Epithelial cell of esophagus (primary cell): ENCODE results near the gene API5.
A peak's percentile ranks its signal among the peaks of the same experiment; 100 is the strongest.
"Not testable (repeated sequence)": the region's sequence is repeated elsewhere in the genome, so short reads cannot be mapped to it uniquely, and the experiment has no call there.

Experiments used
- DNase-seq: peaks from one replicate; pipeline ENCODE4 v3.0.0; 2010; ENCODE audit warnings: low read depth
- H3K4me3 ChIP-seq: 2 replicates; pipeline ENCODE4 v1.5.1; 2011; ENCODE audit warnings: mild to moderate bottlenecking, low read length, control low read depth
- TF ChIP-seq, protein P1 (sequence below): IDR thresholded peaks from 2 replicates; pipeline ENCODE4 v1.5.1; 2011; ENCODE audit warnings: low read depth, mild to moderate bottlenecking, low read length, control low read depth, inconsistent platforms; ENCODE audit not compliant: insufficient read depth; ENCODE audit errors: missing control alignments

The API5 gene

GRCh38 chr11:43328482-43328881 lies 16.7 kb downstream of the API5 start:
- H3K4me3 ChIP-seq, result no peak overlapping the region
- no peak for DNase-seq
- TF ChIP-seq, protein P1, sequence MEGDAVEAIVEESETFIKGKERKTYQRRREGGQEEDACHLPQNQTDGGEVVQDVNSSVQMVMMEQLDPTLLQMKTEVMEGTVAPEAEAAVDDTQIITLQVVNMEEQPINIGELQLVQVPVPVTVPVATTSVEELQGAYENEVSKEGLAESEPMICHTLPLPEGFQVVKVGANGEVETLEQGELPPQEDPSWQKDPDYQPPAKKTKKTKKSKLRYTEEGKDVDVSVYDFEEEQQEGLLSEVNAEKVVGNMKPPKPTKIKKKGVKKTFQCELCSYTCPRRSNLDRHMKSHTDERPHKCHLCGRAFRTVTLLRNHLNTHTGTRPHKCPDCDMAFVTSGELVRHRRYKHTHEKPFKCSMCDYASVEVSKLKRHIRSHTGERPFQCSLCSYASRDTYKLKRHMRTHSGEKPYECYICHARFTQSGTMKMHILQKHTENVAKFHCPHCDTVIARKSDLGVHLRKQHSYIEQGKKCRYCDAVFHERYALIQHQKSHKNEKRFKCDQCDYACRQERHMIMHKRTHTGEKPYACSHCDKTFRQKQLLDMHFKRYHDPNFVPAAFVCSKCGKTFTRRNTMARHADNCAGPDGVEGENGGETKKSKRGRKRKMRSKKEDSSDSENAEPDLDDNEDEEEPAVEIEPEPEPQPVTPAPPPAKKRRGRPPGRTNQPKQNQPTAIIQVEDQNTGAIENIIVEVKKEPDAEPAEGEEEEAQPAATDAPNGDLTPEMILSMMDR, result no peak

GRCh38 chr11:43341159-43341558 lies 29.4 kb downstream of the API5 start:
- TF ChIP-seq, protein P1, result no peak
- DNase-seq, result no peak
- H3K4me3 ChIP-seq, result no peak overlapping the region

DNA sequence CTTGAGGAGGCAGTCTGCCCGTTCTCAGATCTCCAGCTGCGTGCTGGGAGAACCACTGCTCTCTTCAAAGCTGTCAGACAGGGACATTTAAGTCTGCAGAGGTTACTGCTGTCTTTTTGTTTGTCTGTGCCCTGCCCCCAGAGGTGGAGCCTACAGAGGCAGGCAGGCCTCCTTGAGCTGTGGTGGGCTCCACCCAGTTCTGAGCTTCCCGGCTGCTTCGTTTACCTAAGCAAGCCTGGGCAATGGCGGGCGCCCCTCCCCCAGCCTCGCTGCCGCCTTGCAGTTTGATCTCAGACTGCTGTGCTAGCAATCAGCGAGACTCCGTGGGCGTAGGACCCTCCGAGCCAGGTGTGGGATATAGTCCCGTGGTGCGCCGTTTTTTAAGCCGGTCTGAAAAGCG lies 39.6 kb downstream of the API5 start:
- not testable (repeated sequence) for H3K4me3 ChIP-seq, DNase-seq

DNA sequence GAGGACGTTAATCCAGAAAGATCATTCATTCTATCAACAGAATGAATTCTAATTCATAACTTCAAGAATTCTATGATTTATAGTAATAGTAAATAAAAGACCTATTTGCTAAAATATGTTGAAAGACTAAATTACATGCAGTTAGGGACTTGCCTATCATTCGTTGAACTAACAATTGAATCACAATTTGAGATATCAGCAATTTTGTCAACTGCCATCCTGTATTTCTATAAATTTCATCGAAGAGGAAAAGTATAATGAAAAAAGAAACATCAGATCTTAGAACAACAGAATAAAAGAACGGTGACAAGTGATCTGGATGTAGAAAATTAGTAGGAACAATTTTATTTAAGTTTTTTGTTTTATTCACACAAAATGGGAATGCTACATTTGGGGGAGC lies 42.5 kb downstream of the API5 start:
- DNase-seq, result no peak
- TF ChIP-seq, protein P1, result no peak
- H3K4me3 ChIP-seq, result no peak overlapping the region

GRCh38 chr11:43356336-43356735 lies 44.5 kb downstream of the API5 start:
- TF ChIP-seq, protein P1, result no peak
- no peak for DNase-seq
- H3K4me3 ChIP-seq, result no peak overlapping the region

DNA sequence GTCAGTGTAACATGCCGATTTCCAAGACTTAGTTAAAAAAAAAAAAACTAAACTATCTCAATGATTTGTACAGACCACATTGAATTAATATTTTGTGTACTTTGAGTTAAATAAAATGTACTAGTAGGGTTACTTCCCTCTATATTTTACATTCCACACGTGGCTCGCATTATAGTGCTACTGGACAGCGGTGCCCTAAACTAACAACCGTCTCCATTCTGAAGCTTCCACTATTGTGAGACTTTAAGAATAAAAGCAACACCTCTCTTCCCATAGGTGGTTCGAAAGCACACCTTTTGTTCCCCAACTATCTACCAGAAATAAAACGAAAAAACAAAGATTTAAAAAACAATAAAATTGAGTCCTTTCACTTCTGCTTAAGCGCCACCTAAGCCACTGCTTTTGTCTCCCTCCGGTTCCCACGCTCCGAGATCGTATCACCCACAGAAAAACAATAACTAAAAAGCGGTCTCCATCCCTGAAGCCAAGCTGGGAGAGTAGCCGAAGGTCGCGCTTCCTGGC lies 46.5 kb downstream of the API5 start:
- no peak for DNase-seq

GRCh38 chr11:43358801-43359421 lies 47.1 kb downstream of the API5 start, which contains the start of gene TTC17:
Gene TTC17, plus strand, starts transcription at chr11:43358920. Its CDS starts 35 bp downstream, at chr11:43358955.
- TF ChIP-seq, protein P1, result no peak
- H3K4me3 ChIP-seq, result peak within 1 kb of the TSS; percentile 80
- DNase-seq, result peak; percentile 95

More for the DNA sequence above, 46.5 kb downstream of the API5 start:
- peak overlapping the region; percentile 80 for H3K4me3 ChIP-seq
- TF ChIP-seq, protein P1, result no peak
